GM18505 (cell line): Measurements from ENCODE around the gene COP1.

ENCODE experiments used
- ATAC-seq: cut with Tn5 transposase; IDR thresholded peaks from one replicate; pipeline ENCODE4 v1.9.1; 2021; ENCODE audit not compliant: unreplicated experiment
- POLR2A ChIP-seq: IDR thresholded peaks from 4 replicates; pipeline ENCODE4 v1.6.1; 2011; ENCODE audit warnings: borderline replicate concordance; ENCODE audit not compliant: insufficient read depth, insufficient read length; ENCODE audit errors: extremely low read depth

COP1 gene

GRCh38 chr1:175920381-175920780, 286.7 kb downstream of the COP1 start:
- TF ChIP-seq POLR2A, result no peak
- ATAC-seq, result no peak

- no peak for TF ChIP-seq POLR2A
- ATAC-seq, result no peak
Measured at GRCh38 chr1:175919001-175919400, 288.1 kb downstream of the COP1 start.

DNA sequence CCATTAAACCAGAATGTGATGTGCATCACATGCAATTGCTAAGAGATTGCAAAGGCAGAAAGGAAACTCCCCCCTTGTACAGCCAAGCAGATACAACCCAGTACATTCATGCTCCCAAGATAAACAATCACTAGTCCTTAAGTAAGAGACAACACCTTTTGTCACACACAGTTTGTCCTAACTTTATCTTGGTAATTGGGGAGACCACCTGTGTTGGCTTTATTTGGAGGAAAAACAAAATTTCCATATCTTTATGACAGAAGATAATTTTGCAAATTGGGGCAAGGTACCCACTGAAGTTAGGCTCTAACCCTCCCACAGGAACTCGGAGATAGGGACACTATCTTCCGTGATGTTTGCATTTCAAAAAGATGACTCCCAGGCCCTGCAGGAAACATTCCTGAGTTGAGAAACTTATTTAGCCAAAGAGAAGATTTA, 288.7 kb downstream of the COP1 start:
- no peak for ATAC-seq
- TF ChIP-seq POLR2A, result no peak

DNA sequence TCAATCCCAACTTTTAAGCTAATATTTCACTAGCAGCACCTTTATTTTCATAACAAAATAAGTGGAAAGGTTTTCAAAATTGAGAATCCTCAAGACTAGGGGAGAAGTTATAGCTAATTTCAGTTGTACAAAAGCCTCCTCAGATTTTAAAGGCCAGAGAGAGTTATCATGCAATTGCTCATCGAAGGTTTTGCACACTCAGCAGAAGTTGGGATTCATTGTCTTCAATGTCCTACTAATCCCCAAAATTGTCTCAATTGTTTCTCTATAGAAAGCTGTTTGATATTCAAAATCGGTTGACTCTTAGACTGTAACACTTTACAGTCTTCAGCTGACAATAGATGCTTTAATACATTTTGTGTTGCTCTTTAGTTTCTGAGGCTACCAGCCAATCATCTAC, 293.0 kb downstream of the COP1 start:
- no peak for TF ChIP-seq POLR2A
- ATAC-seq, result no peak

- no peak for ATAC-seq
- no peak for TF ChIP-seq POLR2A
Measured at GRCh38 chr1:175911138-175911537, 295.9 kb downstream of the COP1 start.

- TF ChIP-seq POLR2A, result no peak
- no peak for ATAC-seq
Measured at GRCh38 chr1:175906370-175906769, 300.7 kb downstream of the COP1 start.

DNA sequence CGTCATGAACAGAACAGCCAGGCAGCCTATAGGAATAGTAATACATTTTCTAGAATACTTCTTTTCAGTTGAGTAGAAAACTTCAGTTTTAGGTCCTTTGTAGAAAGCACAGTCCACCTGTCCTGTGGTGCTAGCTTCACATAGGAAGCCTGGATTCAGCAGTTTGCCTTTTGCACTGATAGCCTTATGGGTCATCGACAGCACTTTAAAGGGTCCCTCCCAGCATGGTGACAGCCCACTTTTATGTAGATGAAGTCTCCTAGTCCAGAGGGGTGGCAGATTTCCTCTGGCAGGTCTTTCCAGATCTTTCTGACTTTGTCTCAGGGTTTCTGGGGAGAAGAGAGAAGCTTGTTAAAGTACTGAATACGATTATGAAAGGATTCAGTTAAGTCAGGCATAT, 302.3 kb downstream of the COP1 start:
- ATAC-seq, result no peak
- no peak for TF ChIP-seq POLR2A

- TF ChIP-seq POLR2A, result no peak
- no peak for ATAC-seq
Measured at GRCh38 chr1:175902281-175902680, 304.8 kb downstream of the COP1 start.

GRCh38 chr1:175901076-175901836, 305.8 kb downstream of the COP1 start:
- ATAC-seq, result no peak
- no peak for TF ChIP-seq POLR2A

GRCh38 chr1:175900171-175900570, 306.9 kb downstream of the COP1 start:
- no peak for TF ChIP-seq POLR2A
- no peak for ATAC-seq

GRCh38 chr1:175895966-175896365, 311.1 kb downstream of the COP1 start:
- ATAC-seq, result no peak
- no peak for TF ChIP-seq POLR2A
